Testis (tissue), 2 donors: ENCODE data around the gene TSNAX.

ENCODE experiments used
- CTCF ChIP-seq, 3 experiments: fragments of 450-650 bp in 2 of 3; fragments of 200-600 bp in 1 of 3; sonication (generic) in 1 of 3; IDR thresholded peaks; one replicate each; pipeline ENCODE4 v1.5.1; 2016 to 2019; ENCODE audit warnings: antibody characterized with exemption in 3 of 3, mild to moderate bottlenecking in 2 of 3, moderate library complexity in 1 of 3
- POLR2A ChIP-seq: fragments of 450-650 bp; IDR thresholded peaks from one replicate; pipeline ENCODE4 v1.6.1; 2017; ENCODE audit warnings: antibody characterized with exemption, mild to moderate bottlenecking, moderate library complexity

- TF ChIP-seq POLR2A = no peak
- no peak for TF ChIP-seq CTCF (IDR thresholded peaks at IDR 0.05)
Measured at GRCh38 chr1:231493421-231494185, 34.9 kb upstream of the TSNAX start.
